HepG2 (cell line): ENCODE measurements around the gene ACSM6.

Experiments
- BHLHE40 ChIP-seq: IDR thresholded peaks from 2 replicates; pipeline ENCODE4 v1.6.1; 2011; ENCODE audit warnings: low read length, improper control_type of control experiment
- CENPX ChIP-seq: sonication (generic); formaldehyde crosslinking; IDR thresholded peaks from 2 replicates; pipeline ENCODE4 v1.9.0; 2021; ENCODE audit warnings: mild to moderate bottlenecking, missing genetic modification reagents, moderate library complexity
- EZH2 ChIP-seq: conservative IDR thresholded peaks from 2 replicates; pipeline ENCODE4 v1.6.1; 2012; ENCODE audit warnings: mild to moderate bottlenecking, low read depth, low read length, moderate library complexity
- HIVEP1 ChIP-seq: sonication (generic); formaldehyde crosslinking; IDR thresholded peaks from 2 replicates; pipeline ENCODE4 v1.4.0; 2020; ENCODE audit warnings: mild to moderate bottlenecking, missing genetic modification reagents
- HNRNPK ChIP-seq: fragments of 200-400 bp; formaldehyde crosslinking; IDR thresholded peaks from 2 replicates; pipeline ENCODE4 v1.6.1; 2018; ENCODE audit warnings: low read length, low read depth, moderate library complexity, mild to moderate bottlenecking; ENCODE audit not compliant: poor library complexity, severe bottlenecking
- MTF2 ChIP-seq: sonication (generic); formaldehyde crosslinking; IDR thresholded peaks from 2 replicates; pipeline ENCODE4 v1.5.0; 2020; ENCODE audit warnings: missing genetic modification reagents, borderline replicate concordance
- PRMT3 ChIP-seq: sonication (generic); formaldehyde crosslinking; IDR thresholded peaks from 2 replicates; pipeline ENCODE4 v1.8.1; 2022; ENCODE audit warnings: low read depth, mild to moderate bottlenecking, moderate library complexity, missing genetic modification reagents, borderline replicate concordance
- YEATS4 ChIP-seq: sonication (generic); formaldehyde crosslinking; IDR thresholded peaks from 2 replicates; pipeline ENCODE4 v1.4.0; 2020; ENCODE audit warnings: missing genetic modification reagents, borderline replicate concordance
- ZNF484 ChIP-seq: sonication (generic); formaldehyde crosslinking; IDR thresholded peaks from 2 replicates; pipeline ENCODE4 v1.5.1; 2020; ENCODE audit warnings: mild to moderate bottlenecking, low read depth, missing genetic modification reagents, borderline replicate concordance
- TF ChIP-seq, protein P1 (sequence below): IDR thresholded peaks from 2 replicates; pipeline ENCODE4 v1.6.1; 2016; ENCODE audit warnings: missing genetic modification reagents, missing compliant biosample characterization
- TF ChIP-seq, protein P2 (sequence below): sonication (generic); formaldehyde crosslinking; IDR thresholded peaks from 2 replicates; pipeline ENCODE4 v1.5.0; 2020; ENCODE audit warnings: mild to moderate bottlenecking, missing genetic modification reagents, moderate library complexity
- TF ChIP-seq, protein P3 (sequence below): IDR thresholded peaks from 2 replicates; pipeline ENCODE4 v1.6.1; 2012; ENCODE audit warnings: low read depth, low read length, improper control_type of control experiment
- TF ChIP-seq, protein P4 (sequence below): IDR thresholded peaks from 2 replicates; pipeline ENCODE4 v1.6.1; 2012; ENCODE audit warnings: low read length, improper control_type of control experiment

DNA sequence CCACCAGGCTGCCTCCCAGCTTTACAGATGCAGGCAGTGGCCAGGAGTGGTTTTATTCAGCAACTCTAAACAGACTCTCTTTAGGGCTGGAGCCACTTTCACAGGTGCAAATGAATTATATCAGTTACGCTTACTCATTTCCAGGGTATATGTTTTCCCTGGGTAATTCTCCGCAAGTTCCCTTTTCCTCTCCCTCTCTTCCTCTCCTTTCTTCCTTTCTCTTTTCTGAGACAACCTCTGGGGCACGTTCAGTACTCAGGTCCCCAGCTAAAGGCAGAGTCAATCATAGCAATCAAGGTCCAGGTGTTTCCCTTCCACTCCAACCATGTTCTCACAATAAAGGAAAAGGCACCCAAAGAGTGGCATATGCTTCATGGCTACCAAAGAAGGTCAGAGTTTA is 55.4 kb downstream of the ACSM6 start:
- TF ChIP-seq, protein P1, sequence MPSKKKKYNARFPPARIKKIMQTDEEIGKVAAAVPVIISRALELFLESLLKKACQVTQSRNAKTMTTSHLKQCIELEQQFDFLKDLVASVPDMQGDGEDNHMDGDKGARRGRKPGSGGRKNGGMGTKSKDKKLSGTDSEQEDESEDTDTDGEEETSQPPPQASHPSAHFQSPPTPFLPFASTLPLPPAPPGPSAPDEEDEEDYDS: no peak
- TF ChIP-seq, protein P2, sequence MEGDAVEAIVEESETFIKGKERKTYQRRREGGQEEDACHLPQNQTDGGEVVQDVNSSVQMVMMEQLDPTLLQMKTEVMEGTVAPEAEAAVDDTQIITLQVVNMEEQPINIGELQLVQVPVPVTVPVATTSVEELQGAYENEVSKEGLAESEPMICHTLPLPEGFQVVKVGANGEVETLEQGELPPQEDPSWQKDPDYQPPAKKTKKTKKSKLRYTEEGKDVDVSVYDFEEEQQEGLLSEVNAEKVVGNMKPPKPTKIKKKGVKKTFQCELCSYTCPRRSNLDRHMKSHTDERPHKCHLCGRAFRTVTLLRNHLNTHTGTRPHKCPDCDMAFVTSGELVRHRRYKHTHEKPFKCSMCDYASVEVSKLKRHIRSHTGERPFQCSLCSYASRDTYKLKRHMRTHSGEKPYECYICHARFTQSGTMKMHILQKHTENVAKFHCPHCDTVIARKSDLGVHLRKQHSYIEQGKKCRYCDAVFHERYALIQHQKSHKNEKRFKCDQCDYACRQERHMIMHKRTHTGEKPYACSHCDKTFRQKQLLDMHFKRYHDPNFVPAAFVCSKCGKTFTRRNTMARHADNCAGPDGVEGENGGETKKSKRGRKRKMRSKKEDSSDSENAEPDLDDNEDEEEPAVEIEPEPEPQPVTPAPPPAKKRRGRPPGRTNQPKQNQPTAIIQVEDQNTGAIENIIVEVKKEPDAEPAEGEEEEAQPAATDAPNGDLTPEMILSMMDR (CRISPR knock-in tag): no peak
- TF ChIP-seq MTF2 (CRISPR knock-in tag) (no peak), YEATS4 (no peak), ZNF484 (CRISPR knock-in tag) (no peak), PRMT3 (no peak), EZH2 (no peak), BHLHE40 (no peak), HNRNPK (no peak), CENPX (CRISPR knock-in tag) (no peak), HIVEP1 (CRISPR knock-in tag) (no peak)
- TF ChIP-seq, protein P3, sequence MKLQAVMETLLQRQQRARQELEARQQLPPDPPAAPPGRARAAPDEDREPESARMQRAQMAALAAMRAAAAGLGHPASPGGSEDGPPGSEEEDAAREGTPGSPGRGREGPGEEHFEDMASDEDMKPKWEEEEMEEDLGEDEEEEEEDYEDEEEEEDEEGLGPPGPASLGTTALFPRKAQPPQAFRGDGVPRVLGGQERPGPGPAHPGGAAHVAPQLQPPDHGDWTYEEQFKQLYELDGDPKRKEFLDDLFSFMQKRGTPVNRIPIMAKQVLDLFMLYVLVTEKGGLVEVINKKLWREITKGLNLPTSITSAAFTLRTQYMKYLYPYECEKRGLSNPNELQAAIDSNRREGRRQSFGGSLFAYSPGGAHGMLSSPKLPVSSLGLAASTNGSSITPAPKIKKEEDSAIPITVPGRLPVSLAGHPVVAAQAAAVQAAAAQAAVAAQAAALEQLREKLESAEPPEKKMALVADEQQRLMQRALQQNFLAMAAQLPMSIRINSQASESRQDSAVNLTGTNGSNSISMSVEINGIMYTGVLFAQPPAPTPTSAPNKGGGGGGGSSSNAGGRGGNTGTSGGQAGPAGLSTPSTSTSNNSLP: no peak
- TF ChIP-seq, protein P4, sequence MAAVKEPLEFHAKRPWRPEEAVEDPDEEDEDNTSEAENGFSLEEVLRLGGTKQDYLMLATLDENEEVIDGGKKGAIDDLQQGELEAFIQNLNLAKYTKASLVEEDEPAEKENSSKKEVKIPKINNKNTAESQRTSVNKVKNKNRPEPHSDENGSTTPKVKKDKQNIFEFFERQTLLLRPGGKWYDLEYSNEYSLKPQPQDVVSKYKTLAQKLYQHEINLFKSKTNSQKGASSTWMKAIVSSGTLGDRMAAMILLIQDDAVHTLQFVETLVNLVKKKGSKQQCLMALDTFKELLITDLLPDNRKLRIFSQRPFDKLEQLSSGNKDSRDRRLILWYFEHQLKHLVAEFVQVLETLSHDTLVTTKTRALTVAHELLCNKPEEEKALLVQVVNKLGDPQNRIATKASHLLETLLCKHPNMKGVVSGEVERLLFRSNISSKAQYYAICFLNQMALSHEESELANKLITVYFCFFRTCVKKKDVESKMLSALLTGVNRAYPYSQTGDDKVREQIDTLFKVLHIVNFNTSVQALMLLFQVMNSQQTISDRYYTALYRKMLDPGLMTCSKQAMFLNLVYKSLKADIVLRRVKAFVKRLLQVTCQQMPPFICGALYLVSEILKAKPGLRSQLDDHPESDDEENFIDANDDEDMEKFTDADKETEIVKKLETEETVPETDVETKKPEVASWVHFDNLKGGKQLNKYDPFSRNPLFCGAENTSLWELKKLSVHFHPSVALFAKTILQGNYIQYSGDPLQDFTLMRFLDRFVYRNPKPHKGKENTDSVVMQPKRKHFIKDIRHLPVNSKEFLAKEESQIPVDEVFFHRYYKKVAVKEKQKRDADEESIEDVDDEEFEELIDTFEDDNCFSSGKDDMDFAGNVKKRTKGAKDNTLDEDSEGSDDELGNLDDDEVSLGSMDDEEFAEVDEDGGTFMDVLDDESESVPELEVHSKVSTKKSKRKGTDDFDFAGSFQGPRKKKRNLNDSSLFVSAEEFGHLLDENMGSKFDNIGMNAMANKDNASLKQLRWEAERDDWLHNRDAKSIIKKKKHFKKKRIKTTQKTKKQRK: no peak
